NCI-H345 (cell line): Measurements from ENCODE around the gene MAPKBP1.
A peak's percentile ranks its signal among the peaks of the same experiment; 100 is the strongest.

Experiments used
- DNase-seq: peaks from one replicate; lab custom pipeline; 2025; lab: John Stamatoyannopoulos, UW

MAPKBP1 gene

DNA sequence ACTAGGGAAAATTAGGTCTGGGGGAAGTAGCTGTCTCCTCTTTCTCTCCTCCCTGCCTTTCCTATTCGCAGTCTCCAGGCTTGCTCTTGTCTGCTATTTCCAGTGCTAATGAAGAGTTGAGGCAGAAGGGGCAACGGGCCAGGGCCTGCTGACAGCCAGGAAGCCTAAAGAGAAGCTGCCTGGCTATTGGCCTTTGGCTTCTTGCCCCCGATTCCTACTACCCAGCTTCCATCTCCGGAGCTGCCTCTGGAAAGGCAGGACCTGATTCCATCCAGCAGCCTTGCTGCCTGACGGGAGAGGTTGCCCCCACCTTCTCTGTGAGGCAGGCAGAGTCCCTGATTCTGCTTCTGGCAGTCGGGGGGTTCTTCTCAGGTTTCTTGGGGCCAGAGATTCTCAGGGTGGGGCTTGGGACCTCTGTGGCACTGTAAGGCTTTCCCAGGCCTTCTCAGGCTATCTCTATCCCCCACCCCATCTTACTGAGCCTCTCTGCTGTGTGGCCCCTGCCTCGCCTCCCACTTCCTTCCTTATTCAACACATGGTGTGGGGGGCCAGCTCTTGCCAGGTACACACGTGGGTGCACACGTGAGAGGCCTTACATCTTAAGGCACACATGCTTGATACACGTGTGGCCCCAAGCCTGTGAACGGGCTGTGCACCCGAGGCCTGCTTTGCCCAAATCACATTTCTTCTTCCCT is 35.4 kb downstream of the MAPKBP1 start:
- no peak for DNase-seq

DNA sequence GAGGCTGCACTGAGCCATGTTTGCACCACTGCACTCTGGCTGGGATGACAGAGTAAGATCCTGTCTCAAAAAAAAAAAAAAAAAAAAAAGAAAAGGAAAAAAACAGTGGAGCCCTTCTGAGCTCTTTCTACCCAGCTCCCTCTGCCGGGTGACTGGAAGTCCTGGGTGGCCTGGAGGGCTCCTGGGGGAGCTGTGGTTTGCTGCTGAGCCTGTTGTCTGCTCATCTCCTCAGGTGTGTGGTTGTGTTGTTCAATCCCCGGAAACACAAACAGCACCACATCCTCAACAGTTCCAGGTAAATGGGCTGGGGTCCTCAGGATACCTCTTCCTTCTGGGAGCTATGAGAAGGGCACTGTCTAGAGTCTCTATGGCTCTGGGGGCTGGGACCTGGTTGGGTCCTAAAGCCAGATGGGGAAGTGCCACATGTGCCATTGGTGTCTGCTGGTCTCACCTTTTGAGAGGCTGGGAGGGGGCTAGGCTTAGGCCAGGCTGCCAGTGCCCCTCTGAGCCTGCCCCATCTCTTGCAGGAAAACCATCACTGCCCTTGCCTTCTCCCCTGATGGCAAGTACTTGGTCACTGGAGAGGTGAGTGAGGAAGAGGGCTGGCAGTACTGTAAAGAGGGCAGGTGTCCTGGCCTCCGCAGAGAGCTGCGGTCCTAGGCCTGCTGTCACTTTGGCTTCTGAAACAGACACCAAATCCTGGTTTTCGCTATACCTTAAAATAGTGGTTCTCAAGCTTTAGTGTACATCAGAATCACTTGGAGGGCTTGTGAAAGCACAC is 36.6 kb downstream of the MAPKBP1 start:
- DNase-seq = no peak

DNA sequence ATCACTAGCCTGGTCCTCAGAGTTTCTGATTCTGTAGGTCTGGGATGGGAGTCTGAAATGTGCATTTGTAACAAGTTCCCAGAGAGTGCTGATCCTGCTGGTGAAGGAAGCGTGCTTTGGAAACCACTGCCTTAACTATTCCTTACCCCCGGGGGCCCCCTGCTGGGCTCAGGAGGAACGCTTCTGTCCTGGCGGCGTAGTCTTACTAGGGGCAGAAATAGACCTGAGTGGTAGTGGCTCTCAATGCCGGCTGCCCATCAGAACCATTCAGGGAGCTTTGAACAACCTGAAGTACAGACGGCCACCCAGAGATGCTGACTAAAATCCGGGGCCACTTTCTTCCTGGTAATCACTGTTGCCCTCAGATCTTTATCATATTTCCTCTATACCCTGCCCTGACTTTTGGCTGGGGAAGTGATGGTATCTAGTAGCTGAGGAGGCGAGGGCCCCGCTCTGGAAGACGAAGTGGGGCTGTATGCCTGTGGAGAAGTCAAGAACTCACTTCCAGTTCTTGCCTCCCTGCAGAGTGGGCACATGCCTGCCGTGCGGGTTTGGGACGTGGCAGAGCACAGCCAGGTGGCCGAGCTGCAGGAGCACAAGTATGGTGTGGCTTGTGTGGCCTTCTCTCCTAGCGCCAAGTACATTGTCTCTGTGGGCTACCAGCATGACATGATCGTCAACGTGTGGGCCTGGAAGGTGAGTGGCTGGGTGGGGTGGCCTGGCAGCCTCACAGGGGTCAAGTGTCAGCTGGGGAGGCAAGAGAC is 37.3 kb downstream of the MAPKBP1 start:
- peak; percentile 18 for DNase-seq

GRCh38 chr15:41812820-41813375 is 38.6 kb downstream of the MAPKBP1 start:
- DNase-seq = no peak

DNA sequence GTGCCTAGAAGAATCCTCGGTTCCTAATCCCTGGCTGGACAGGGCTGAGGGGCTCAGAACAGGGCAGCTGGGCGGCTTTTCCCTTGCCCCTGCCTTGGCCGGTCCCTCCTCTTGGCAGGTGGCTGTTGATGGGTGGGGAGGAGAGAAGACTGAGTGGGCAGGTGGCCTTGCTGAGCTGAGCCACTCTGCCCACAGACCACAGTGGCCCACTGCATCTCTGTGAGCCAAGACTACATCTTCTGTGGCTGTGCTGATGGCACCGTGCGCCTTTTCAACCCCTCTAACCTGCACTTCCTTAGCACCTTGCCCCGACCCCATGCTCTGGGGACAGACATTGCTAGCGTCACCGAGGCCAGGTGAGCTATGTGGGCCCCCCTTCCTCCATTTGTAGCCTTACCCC is 39.1 kb downstream of the MAPKBP1 start:
- DNase-seq = no peak

DNA sequence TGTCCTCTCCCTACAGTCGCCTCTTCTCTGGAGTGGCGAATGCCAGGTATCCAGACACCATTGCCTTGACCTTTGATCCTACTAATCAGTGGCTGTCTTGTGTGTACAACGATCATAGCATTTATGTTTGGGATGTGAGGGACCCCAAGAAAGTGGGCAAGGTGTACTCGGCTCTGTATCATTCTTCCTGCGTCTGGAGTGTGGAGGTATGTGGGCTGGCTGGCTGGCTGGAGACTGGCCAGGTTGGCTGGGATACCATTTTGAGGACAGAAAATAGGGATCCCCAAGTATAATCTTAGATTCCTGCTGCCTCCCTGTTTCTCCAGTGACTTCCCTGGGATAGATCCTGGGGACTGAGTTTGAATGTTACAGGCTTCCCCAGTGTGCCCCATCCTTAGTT is 40.2 kb downstream of the MAPKBP1 start:
- no peak for DNase-seq

DNA sequence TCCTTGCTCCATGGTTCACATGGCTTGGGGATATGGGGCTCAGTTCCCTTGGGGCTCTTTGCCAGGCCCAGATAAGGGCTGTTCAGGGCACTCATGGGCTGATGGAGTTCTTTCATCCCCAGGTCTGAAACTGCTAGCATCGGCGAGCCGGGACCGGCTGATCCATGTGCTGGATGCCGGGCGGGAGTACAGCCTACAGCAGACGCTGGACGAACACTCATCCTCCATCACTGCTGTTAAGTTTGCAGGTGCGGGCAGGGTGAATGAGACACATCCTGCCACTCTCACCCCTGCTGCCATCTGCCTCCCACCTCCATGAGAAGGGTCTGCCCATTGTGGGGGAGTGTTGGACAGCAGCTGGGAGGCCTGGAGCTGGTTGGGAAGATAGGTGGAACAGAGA is 42.5 kb downstream of the MAPKBP1 start:
- no peak for DNase-seq

DNA sequence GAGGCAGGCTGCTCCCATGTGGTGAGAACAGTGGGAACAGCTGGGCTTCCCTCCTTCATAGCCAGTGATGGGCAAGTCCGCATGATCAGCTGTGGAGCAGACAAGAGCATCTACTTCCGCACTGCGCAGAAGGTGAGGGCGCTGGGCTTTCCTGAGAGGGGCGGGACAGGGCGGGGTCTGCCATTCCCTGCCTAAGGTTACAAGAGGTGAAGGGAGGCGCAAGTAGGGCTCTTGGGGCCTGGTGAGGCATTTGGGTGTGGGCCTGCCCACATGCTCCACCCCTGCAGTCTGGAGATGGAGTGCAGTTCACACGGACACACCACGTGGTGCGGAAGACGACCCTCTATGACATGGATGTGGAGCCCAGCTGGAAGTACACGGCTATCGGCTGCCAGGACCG is 43.0 kb downstream of the MAPKBP1 start:
- DNase-seq = no peak

GRCh38 chr15:41817781-41818180 is 43.5 kb downstream of the MAPKBP1 start:
- DNase-seq = no peak

DNA sequence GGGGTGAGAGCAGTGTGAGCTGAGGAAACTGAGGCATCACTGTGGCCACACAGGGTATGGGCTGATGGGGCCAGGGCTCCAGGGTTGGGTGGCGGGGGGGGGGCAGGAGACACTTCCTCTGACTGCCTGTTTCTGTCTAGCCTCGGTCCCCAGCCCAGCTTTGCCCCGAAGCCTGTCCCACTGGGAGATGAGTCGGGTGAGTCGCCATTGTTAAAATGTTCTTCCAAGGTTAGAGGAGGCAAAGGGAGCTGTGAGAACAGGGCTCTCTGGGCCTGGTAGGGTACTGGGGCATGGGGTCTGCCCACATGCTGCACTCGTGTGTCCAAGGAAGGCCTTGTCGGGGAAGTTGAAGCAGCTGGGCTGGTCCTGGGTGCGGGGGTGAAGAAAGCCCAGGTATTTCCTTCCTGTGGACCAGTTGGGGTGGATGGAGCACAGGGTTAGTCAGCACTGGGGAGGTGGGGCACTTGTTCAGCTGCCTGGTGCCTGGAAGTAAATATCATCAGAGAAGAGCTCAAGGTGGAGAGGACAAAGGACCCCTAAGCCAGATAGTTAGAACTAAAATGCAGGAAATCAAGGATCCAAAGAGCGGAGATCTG is 45.3 kb downstream of the MAPKBP1 start:
- no peak for DNase-seq

GRCh38 chr15:41820791-41821423 is 46.6 kb downstream of the MAPKBP1 start:
- no peak for DNase-seq

- no peak for DNase-seq
Measured at GRCh38 chr15:41821831-41822230, 47.5 kb downstream of the MAPKBP1 start.

DNA sequence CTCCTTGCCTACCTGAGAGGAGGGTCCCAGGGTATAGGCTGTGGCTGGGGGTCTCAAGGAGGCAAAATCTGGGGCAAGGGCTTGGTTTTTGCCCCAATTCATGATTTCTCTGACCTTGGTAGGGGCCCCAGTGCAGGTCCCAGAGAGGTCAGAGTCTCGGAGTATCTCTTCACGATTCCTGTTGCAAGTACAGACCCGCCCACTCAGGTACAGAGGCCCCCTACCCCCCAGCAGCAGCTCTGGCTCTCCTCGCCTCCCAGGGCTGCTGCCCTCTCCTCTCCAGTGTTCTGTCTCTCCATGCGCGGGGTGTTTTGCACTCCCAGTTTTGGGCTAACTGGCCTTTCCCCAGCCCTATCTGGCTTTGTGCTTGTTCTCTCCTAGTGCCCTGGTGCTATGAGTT is 48.2 kb downstream of the MAPKBP1 start:
- DNase-seq = no peak

GRCh38 chr15:41822957-41823356 is 48.7 kb downstream of the MAPKBP1 start:
- DNase-seq = no peak

DNA sequence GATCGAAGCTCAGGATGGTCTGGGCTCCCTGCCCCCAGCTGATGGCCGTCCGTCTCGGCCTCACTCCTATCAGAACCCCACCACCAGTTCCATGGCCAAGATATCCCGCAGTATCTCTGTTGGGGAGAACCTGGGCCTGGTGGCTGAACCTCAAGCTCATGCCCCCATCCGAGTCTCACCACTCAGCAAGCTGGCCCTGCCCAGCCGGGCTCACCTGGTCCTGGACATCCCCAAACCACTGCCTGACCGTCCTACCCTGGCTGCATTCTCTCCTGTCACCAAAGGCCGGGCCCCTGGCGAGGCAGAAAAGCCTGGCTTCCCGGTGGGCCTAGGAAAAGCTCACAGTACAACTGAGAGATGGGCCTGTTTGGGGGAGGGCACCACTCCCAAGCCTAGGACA is 49.2 kb downstream of the MAPKBP1 start:
- DNase-seq = no peak

DNA sequence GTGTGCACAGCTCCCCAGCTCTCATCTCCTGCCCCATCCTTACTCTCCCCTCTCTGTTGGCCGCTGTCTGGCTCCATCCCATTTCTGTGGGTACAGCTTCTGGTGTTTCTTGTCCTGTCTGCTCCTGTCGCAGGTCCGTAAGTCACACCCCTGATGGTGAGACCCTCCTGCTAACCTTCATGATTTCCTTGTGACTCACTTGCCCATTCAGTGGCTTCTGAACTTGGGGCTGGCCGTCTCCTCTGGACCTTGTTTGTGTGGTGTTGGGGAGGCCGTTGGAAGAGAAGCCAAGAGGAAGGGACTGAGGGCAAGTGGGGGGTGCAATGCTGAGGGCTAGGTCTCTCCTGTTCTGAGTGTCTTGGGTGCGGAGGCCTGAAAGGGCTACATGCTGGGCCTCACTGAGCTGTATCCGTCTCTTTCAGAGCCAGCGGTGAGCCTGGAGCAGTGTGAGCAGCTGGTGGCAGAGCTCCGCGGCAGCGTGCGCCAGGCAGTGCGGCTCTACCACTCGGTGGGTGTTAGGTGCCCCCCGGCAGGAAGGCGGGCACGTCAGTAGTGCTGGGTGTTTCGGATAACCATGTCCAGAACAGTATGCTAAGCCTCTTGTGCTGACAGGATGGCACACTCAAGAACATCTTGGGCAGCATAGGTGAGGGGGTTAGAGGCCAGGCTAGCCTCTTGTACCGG is 49.9 kb downstream of the MAPKBP1 start:
- peak; percentile 14 for DNase-seq

DNA sequence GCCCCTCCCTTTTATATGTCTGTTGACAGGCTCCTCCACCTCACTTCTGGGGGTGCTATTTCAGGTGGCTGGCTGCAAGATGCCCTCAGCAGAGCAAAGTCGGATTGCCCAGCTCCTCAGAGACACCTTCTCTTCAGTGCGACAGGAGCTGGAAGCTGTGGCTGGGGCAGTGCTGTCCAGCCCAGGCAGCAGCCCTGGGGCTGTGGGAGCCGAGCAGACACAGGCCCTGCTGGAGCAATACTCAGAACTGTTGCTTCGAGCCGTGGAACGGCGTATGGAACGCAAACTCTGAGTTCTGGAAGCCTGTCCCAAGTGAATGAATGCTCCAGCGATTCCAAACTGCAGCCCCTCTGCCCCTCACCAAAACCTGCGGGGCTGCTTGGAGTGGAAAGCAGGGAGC is 50.9 kb downstream of the MAPKBP1 start:
- DNase-seq = no peak

- no peak for DNase-seq
Measured at GRCh38 chr15:41825572-41826535, 51.6 kb downstream of the MAPKBP1 start.

DNA sequence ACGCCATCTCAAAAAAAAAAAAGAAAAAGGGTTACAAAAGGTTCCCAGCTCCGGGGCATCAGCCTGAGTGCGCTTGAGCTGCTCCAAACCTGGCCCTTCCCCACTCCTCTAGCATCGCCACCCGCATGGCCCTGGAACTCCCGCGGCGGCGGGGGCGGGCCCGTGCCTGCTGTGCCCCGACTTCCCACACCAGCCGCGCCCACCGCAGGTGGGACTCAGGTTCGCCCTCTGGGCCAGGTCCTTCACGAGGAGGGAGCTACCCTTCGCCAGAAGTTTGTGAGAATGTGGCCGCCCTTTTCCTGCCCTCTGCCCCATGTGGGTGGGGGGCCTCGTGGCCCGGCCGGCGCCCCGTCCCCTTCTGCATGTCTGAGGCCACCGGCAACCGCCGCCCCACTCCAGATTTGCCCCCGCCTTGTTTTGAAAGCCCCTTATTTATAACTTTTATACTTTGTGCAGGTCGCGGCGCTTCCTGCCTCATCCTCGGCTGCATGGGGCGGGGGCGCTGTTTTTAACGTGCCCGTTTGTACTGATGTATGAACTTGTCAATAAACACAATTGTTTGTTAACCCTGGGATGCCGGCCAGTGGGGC is 53.1 kb downstream of the MAPKBP1 start:
- DNase-seq = peak; percentile 57
